ENCODE results near the gene BTBD10. TPM values are rescaled to one million over a fixed set of nuclear protein-coding genes. Genes with fewer than 3 reads are reported as not detected.

Gene BTBD10
- total and polyA plus RNA-seq, 2 donors from 2014 or later: 12.9 to 27.9 TPM

DNA sequence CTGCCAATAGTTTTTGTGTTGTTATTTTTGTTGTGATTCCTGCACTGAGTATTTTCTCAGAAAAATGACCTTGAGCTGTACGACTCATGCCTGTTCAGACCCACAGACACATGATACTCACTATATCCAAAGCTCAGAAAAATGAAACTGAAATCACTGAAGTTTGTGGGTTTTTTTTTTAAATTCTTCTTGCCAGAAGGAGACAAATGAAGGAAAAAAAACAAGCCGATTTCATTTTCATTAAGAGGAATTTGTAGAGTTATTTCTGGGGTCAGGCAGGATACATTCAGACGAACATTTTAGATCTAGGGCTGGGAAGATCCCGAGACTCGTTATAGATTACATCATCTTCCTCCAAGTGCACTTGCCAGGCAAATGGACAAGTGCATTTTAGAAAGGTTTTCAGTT is 125.0 kb downstream of the BTBD10 start:
- Histone ChIP-seq H3K9ac (ENCODE audit: low read length in 3 of 3) (peak overlapping the region in 1 of 3 donors; percentile 45), H3K36me3 (ENCODE audit: control insufficient read depth in 2 of 3, insufficient read depth in 3 of 3, low read length in 3 of 3) (no peaks in the 10 kb centered on the region), H3K9me3 (ENCODE audit: control insufficient read depth in 2 of 3, insufficient read depth in 1 of 3, low read length in 3 of 3) (no peaks in the 10 kb centered on the region), H3K27me3 (ENCODE audit: control insufficient read depth, insufficient read depth, low read length) (no peaks in the 10 kb centered on the region), H3K4me3 (ENCODE audit: low read length in 3 of 3) (peak overlapping the region in 2 of 3 donors; percentile 16 to 22), H3K27ac (ENCODE audit: low read depth in 2 of 2, low read length in 2 of 2) (peak overlapping the region in 1 of 2 donors; percentile 59), H3K4me1 (ENCODE audit: control insufficient read depth in 2 of 3, insufficient read depth in 2 of 3, low read depth in 1 of 3, low read length in 3 of 3) (peaks cover 0 to 20% (median 8%) of the 10 kb centered on the region in 3 donors)
- DNase-seq: no peak
- TF ChIP-seq, protein P1, sequence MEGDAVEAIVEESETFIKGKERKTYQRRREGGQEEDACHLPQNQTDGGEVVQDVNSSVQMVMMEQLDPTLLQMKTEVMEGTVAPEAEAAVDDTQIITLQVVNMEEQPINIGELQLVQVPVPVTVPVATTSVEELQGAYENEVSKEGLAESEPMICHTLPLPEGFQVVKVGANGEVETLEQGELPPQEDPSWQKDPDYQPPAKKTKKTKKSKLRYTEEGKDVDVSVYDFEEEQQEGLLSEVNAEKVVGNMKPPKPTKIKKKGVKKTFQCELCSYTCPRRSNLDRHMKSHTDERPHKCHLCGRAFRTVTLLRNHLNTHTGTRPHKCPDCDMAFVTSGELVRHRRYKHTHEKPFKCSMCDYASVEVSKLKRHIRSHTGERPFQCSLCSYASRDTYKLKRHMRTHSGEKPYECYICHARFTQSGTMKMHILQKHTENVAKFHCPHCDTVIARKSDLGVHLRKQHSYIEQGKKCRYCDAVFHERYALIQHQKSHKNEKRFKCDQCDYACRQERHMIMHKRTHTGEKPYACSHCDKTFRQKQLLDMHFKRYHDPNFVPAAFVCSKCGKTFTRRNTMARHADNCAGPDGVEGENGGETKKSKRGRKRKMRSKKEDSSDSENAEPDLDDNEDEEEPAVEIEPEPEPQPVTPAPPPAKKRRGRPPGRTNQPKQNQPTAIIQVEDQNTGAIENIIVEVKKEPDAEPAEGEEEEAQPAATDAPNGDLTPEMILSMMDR (IDR thresholded peaks at IDR 0.05; ENCODE audit: borderline replicate concordance, extremely low read depth, insufficient read depth): no peak
- FAIRE-seq: no peak
- intact Hi-C loops (cut with DNase I): loop anchor here (10.0 kb wide), 1 partner anchor 123 kb away; no protein-coding TSS in a partner anchor

Other genes starting within 250 kb of the BTBD10 start
- 20.6 TPM for gene BMAL1, start 185.4 kb downstream of the BTBD10 start, total RNA-seq
- 9.2 TPM for gene BMAL1, start 185.4 kb downstream of the BTBD10 start, polyA plus RNA-seq (ENCODE audit: insufficient read depth, low read depth, low replicate concordance)
- not detected for gene PTH, start 32.8 kb upstream of the BTBD10 start, total RNA-seq
- gene PTH, start 32.8 kb upstream of the BTBD10 start, polyA plus RNA-seq (ENCODE audit: insufficient read depth, low read depth, low replicate concordance): not detected
- 53.7 TPM for gene FAR1, start 205.4 kb upstream of the BTBD10 start, total RNA-seq
- 12.6 TPM for gene FAR1, start 205.4 kb upstream of the BTBD10 start, polyA plus RNA-seq (ENCODE audit: insufficient read depth, low read depth, low replicate concordance)